HG03342 (cell line): ENCODE measurements around the gene ACAD10.

Experiments
- ATAC-seq: cut with Tn5 transposase; IDR thresholded peaks from one replicate; pipeline ENCODE4 v1.9.1; 2021; ENCODE audit warnings: mild to moderate bottlenecking, moderate library complexity; ENCODE audit not compliant: unreplicated experiment

Gene ACAD10

GRCh38 chr12:111773801-111774551 is 88.1 kb downstream of the ACAD10 start:
- ATAC-seq = peak; percentile 55

GRCh38 chr12:111775205-111776193 is 89.6 kb downstream of the ACAD10 start:
- ATAC-seq = peak; percentile 69

GRCh38 chr12:111776836-111777344 is 91.0 kb downstream of the ACAD10 start:
- no peak for ATAC-seq

- no peak for ATAC-seq
These were observed 91.6 kb downstream of the ACAD10 start for GRCh38 chr12:111777345-111778045.

- no peak for ATAC-seq
These were observed 94.3 kb downstream of the ACAD10 start for GRCh38 chr12:111780166-111780565.

- ATAC-seq = no peak
These were observed 94.8 kb downstream of the ACAD10 start for GRCh38 chr12:111780615-111781014.

GRCh38 chr12:111781085-111781658 is 95.3 kb downstream of the ACAD10 start:
- ATAC-seq = no peak

- ATAC-seq = no peak
These were observed 97.2 kb downstream of the ACAD10 start for GRCh38 chr12:111783046-111783445.

- ATAC-seq = no peak
These were observed 99.1 kb downstream of the ACAD10 start for GRCh38 chr12:111784953-111785352.

- ATAC-seq = no peak
These were observed 99.8 kb downstream of the ACAD10 start for GRCh38 chr12:111785651-111786050.

- ATAC-seq = no peak
These were observed 102.4 kb downstream of the ACAD10 start for GRCh38 chr12:111788178-111788654.

GRCh38 chr12:111789779-111790178 is 103.9 kb downstream of the ACAD10 start:
- ATAC-seq = no peak

GRCh38 chr12:111791507-111791906 is 105.7 kb downstream of the ACAD10 start:
- no peak for ATAC-seq

- ATAC-seq = no peak
These were observed 106.5 kb downstream of the ACAD10 start for GRCh38 chr12:111792155-111792855.

GRCh38 chr12:111792856-111793235 is 107.0 kb downstream of the ACAD10 start:
- no peak for ATAC-seq

- no peak for ATAC-seq
These were observed 112.3 kb downstream of the ACAD10 start for GRCh38 chr12:111798182-111798581.

GRCh38 chr12:111799758-111800157 is 113.9 kb downstream of the ACAD10 start:
- no peak for ATAC-seq

- no peak for ATAC-seq
These were observed 117.3 kb downstream of the ACAD10 start for GRCh38 chr12:111803038-111803626.

- no peak for ATAC-seq
These were observed 118.0 kb downstream of the ACAD10 start for GRCh38 chr12:111803851-111804250.
